Psoas muscle (tissue), 8 donors: ENCODE data around the gene RCOR1. TPM values are rescaled to one million over a fixed set of nuclear protein-coding genes. Genes with fewer than 3 reads are reported as not detected.

ENCODE experiments used
- ATAC-seq, 4 donors: fragments of 200-7000 bp; cut with Tn5 transposase; one replicate each; pipeline ENCODE4 v1.9.1; 2020; ENCODE audit warnings: moderate library complexity in 3 of 4, mild to moderate bottlenecking in 2 of 4
- DNase-seq, 2 donors: peaks; one replicate each; pipeline ENCODE4 v3.0.0-alpha.2; 2020
- H3K27ac ChIP-seq: fragments of 200-600 bp; one replicate; pipeline ENCODE4 v1.8.0; 2022
- H3K27me3 ChIP-seq, 3 donors: fragments of 200-600 bp in 1 of 3; one replicate each; pipeline versions ENCODE4 v1.6.1 to v1.8.0; 2013 to 2022; ENCODE audit warnings: low read length in 2 of 3, mild to moderate bottlenecking in 2 of 3, moderate library complexity in 1 of 3; ENCODE audit not compliant: insufficient read depth in 3 of 3
- H3K36me3 ChIP-seq, 2 donors: fragments of 200-600 bp in 1 of 2; one replicate each; pipeline versions ENCODE4 v1.6.1 to v1.8.0; 2013 to 2022; ENCODE audit warnings: low read depth in 1 of 2, mild to moderate bottlenecking in 1 of 2, moderate library complexity in 1 of 2; ENCODE audit not compliant: insufficient read depth in 1 of 2
- H3K4me1 ChIP-seq: fragments of 200-600 bp; one replicate; pipeline ENCODE4 v1.8.0; 2022
- H3K4me3 ChIP-seq: fragments of 200-600 bp; one replicate; pipeline ENCODE4 v1.8.0; 2022; ENCODE audit warnings: mild to moderate bottlenecking
- H3K9me3 ChIP-seq: fragments of 200-600 bp; one replicate; pipeline ENCODE4 v1.8.0; 2022
- WGBS, 3 donors: extraction: QIAGEN DNeasy Blood & Tissue Kit; methylation state at CpG; one replicate each; pipeline versions ENCODE4 v1.1.6 to v1.1.7; 2013; 5-methylcytosine and 5-hydroxymethylcytosine counted together
- intact Hi-C, 2 donors: fragments of 100-400 bp; cut with DNase I; formaldehyde crosslinking; loops; one replicate each; pipeline versions ENCODE4 v1.11.0 to v1.14.2; 2022
- polyA plus RNA-seq, 3 donors: library from polyadenylated mRNA; stranded (reverse); fragments of 200-250 nt; gene quantifications; one replicate each; pipeline ENCODE4 v1.2.3, GENCODE V29; 2013
- total RNA-seq, 4 donors: library from RNA; stranded (reverse); fragmentation: NEBNext Ultra II Directional in 2 of 4; extraction: Animal tissue kit (Norgen Biotek cat#: 25700) in 2 of 4; gene quantifications; one replicate each; pipeline versions ENCODE4 v1.2.1 to v1.2.4, GENCODE V29; 2021 to 2023
- TF ChIP-seq, protein P1 (sequence below): fragments of 200-600 bp; IDR thresholded peaks from one replicate; pipeline ENCODE4 v1.8.0; 2022; ENCODE audit warnings: antibody characterized with exemption
- donor health status: healthy with polysubstance abuse.
- donor health status: DM: no; HTN: no; CAD: no; lungs with moderate emphysema.
- donor health status: Bipolar disorder and iron deficiency.
- donor health status: healthy.
- donor health status: DM: yes; HTN: yes; CAD: no.
- donor health status: DM: no; HTN: no; CAD: no.
- donor health status: DM: no; HTN: no; CAD: no.
- donor health status: DM: yes; HTN: yes; CAD: no.

Gene RCOR1
- total and polyA plus RNA-seq, 7 donors = 6.0 to 17.7 (median 14.3) TPM

DNA sequence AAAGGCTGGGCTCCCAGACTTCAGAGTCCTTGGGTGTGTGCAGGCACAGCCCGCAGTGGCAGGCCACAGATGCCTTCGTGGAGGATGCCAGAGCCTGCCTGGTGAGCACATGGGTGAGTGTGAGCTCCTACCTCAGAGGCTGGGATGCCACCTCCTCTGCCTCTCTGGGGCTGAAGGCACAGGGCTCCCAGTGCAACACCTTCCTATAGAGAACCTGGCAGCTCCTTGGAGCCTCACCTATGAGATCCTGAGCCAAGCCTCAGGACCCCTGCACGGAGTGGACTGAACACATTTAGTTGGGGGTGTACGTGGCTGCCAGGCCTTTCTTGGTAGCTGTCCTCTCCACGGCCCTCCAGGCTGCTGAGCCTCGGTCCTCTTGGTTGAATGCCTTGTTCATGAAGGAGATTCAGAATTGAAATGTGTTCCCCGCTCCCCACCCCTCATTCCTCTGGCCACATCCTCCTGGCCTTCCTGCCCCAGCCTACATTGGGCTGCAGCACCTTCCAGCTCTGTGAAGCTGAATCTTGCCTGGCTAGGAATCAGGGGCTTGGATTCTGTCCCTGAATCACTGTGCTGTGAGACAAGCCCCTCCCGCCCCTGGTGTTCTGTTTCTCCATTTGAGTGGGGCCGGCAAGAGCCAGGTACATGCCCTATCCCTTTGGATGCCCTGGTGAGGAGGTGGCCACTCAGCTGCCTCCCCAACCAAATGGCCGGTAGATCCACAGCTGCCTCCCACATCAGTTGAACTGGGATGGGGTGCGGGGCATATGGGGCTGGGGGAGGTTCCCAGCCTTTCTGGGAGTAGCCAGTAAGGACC is 146.1 kb downstream of the RCOR1 start:
- WGBS, 3 donors = 78 to 79% (median 79%) methylated on average over 11 of the region's 11 CpGs
- intact Hi-C loops = no loop called here

DNA sequence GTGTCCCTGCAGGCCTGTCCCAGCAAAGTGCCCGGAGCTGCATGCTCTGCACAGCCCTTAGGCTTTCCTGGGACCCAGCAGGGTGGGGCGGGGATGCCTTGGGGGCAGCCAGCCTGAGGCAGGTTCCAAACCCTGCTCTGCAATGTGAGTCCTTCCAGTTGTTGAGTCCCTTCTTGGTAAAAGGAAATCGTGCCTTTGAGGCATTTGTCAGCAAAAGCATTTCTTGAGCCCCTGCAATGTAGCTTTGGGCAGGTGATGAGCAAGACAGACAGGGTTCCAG is 146.7 kb downstream of the RCOR1 start:
- no peaks in the 10 kb centered on the region for H3K36me3 ChIP-seq
- intact Hi-C loops = no loop called here
- no peaks in the 10 kb centered on the region for H3K4me1 ChIP-seq
- no peak for ATAC-seq
- no peak overlapping the region for H3K27ac ChIP-seq
- 78 to 84% (median 81%) methylated on average over 3 of the region's 3 CpGs for WGBS, 3 donors
- H3K27me3 ChIP-seq = no peaks in the 10 kb centered on the region
- peaks cover 10% of the 10 kb centered on the region for H3K9me3 ChIP-seq
- TF ChIP-seq, protein P1, sequence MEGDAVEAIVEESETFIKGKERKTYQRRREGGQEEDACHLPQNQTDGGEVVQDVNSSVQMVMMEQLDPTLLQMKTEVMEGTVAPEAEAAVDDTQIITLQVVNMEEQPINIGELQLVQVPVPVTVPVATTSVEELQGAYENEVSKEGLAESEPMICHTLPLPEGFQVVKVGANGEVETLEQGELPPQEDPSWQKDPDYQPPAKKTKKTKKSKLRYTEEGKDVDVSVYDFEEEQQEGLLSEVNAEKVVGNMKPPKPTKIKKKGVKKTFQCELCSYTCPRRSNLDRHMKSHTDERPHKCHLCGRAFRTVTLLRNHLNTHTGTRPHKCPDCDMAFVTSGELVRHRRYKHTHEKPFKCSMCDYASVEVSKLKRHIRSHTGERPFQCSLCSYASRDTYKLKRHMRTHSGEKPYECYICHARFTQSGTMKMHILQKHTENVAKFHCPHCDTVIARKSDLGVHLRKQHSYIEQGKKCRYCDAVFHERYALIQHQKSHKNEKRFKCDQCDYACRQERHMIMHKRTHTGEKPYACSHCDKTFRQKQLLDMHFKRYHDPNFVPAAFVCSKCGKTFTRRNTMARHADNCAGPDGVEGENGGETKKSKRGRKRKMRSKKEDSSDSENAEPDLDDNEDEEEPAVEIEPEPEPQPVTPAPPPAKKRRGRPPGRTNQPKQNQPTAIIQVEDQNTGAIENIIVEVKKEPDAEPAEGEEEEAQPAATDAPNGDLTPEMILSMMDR = no peak
- no peak overlapping the region for H3K4me3 ChIP-seq
- no peak for DNase-seq

More for the DNA sequence above, 146.1 kb downstream of the RCOR1 start:
- H3K9me3 ChIP-seq = peaks cover 10% of the 10 kb centered on the region
- H3K36me3 ChIP-seq = no peaks in the 10 kb centered on the region
- TF ChIP-seq, protein P1 = no peak
- no peak overlapping the region for H3K4me3 ChIP-seq
- DNase-seq (no peak), ATAC-seq (no peak)
- H3K4me1 ChIP-seq = no peaks in the 10 kb centered on the region
- no peak overlapping the region for H3K27ac ChIP-seq
- H3K27me3 ChIP-seq = no peaks in the 10 kb centered on the region

DNA sequence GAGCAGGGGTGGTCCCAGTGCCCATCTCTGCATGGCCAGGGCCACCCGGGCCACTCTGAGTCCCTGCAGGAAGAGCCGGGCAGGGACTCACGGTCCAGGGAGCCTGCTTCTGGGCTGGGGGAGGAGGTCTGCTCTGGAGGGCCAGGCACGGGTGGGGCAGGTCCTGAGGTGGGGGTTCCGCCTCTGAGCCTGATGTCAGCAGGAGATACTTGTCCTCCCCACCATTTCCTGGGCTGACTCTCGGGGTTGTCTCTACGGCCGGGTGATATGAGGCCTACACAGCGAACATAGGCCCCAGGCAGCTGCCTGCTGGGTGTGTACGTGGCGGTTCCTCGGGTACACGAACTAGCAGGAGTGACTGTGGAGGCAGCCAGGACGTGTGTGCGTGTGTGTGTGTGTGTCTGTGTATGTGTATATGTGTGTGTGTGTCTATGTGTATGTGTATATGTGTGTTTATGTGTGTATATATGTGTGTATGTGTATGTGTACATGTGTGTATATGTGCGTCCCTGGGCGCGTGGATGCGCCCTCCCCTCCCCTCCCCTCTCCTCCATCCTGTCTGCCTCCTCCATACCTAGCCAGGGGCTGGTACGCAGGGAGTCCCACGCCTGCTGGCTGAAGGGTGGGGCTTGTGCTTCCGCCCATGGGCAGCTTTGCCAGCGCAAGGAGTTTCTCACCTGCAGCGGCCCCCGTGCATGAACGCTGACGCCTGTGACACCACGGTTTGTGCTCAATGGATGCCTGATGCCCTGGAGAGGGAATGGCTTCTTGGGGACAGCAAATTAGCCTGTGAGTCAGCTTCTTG is 154.4 kb downstream of the RCOR1 start:
- ATAC-seq (no peak), DNase-seq (no peak)
- 92 to 94% (median 93%) methylated on average over 27 to 28 of the region's 28 CpGs for WGBS, 3 donors
- intact Hi-C loops = no loop called here
- no peaks in the 10 kb centered on the region for H3K27me3 ChIP-seq
- H3K36me3 ChIP-seq = no peaks in the 10 kb centered on the region
- no peak overlapping the region for H3K27ac ChIP-seq
- TF ChIP-seq, protein P1 = no peak
- no peaks in the 10 kb centered on the region for H3K4me1 ChIP-seq
- no peak overlapping the region for H3K4me3 ChIP-seq
- peaks cover 4% of the 10 kb centered on the region for H3K9me3 ChIP-seq

DNA sequence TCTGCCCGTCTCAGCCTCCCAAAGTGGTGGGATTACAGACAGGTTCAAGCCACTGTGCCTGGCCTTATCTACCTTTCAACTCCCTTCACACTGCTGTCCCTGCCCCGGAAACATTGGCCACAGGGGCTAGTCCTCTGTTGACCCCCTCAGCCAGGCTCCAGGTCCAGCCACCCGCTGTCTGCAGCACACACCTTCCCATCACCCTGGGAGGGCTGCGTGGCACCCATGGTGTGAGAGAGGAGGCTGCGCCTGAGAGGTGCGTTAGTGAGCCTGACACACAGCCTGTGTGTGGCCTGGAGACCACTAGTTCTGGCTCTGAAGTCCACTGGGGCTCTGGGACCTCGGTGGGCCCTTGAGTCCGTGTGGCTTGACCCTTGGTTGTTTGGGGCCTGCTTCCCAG is 156.4 kb downstream of the RCOR1 start:
- DNase-seq (no peak), ATAC-seq (no peak)
- no peak overlapping the region for H3K27ac ChIP-seq
- H3K4me3 ChIP-seq = no peak overlapping the region
- no peaks in the 10 kb centered on the region for H3K36me3 ChIP-seq
- no peaks in the 10 kb centered on the region for H3K9me3 ChIP-seq
- H3K27me3 ChIP-seq = no peaks in the 10 kb centered on the region
- H3K4me1 ChIP-seq = no peaks in the 10 kb centered on the region
- whole genome bisulfite sequencing, 3 donors = 90 to 94% (median 91%) methylated on average over 8 of the region's 8 CpGs
- TF ChIP-seq, protein P1 = no peak
- intact Hi-C loops = no loop called here
